HT1080 (cell line): ENCODE data around the gene ERBB4. TPM values are rescaled to one million over a fixed set of nuclear protein-coding genes. Genes with fewer than 3 reads are reported as not detected.
A peak's percentile ranks its signal among the peaks of the same experiment; 100 is the strongest.
"Not testable (repeated sequence)": the region's sequence is repeated elsewhere in the genome, so short reads cannot be mapped to it uniquely, and the experiment has no call there.

Experiments
- DNase-seq: peaks from one replicate; pipeline ENCODE4 v3.0.0-alpha.2; 2015; ENCODE audit warnings: low read depth
- total RNA-seq: library from RNA; depleted of rRNA; stranded (reverse); fragments of >200 nt; shearing (Covaris generic); gene quantifications from 2 replicates; pipeline ENCODE4 v1.2.3, GENCODE V29; 2014

The ERBB4 gene
- total RNA-seq, 1 experiment from 2014 or later, result 0.02 TPM

DNA sequence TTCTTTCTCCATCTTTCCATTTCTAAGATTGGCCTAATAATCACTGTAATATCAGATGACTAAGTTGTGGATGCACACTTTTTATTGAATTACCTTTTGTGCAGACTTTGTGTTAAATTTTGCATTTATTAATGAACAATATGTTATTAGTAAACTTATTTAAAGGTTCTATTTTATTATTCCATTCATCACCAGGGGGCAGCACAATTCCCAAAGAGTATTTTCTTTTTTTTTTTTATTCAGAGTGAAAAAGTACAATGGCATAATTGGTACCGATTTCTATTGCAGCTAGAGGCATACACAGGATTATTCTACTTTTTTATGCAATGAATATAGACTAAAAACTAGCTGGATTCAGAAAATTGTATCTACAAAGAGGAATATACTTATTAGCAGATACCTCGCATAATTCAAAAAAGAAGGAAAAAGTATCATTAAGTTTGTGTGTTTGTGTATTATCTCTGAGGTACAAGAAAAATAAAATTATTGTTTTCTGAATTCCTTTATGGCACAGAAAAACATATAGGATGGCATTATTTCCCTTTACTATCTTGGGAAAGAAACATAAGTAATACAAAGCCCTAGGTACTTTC lies 390.6 kb downstream of the ERBB4 start:
- no peak for DNase-seq

DNA sequence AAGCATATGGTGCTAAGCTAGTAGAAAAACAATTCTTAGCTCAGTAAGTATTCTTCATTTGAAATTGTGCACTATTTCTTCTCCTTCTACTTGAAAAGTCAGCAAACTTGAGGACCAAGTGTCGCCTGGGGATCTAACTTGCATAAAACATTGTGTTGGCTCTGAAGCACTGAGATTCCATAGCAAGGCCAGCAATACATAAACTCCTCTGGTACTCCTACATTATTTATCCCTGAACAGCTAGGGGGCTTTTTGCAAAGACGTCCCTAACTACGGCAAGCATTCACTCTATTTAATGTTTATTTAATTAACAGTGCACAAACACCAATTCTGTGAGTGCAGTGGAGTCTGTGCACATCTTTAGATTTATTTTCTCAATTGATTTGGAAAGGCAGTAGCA lies 392.2 kb downstream of the ERBB4 start:
- no peak for DNase-seq

DNA sequence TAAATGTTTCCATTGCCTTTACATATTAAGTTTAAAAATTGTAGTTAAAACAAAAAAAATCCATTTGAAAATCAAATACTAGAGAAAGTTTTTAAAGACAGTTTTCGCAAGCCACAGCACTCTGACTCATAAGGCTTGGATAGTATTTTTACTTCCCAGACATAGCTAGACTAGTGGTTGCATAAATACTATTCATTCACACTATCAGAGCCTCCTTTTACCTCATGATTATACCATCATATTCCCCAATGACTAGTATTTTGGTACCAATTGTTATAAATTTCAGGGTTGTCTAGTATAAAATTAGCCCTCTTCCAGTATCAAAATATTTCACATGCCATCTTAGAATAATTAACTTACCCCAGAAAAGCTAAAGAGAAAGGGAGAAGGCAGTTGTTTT lies 393.5 kb downstream of the ERBB4 start:
- DNase-seq, result peak; percentile 32

DNA sequence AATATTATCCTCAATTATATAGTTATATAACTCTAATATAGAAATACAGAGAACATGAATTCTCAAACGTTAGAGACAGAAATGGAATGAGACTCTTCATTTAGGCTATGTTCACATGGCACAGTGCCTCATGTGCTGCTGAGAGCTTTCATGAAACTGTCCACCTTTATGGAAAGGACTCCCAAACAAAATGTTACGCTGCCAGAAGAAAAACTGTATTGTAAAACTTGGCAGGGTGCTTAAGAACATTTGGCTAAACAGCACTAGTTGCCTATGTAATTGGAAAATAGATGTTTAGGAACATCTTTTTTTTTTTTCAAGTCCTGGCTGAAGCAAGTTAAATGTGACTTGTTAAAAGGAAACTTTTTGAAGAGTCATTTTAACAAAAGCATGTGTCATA lies 396.0 kb downstream of the ERBB4 start:
- DNase-seq, result no peak

DNA sequence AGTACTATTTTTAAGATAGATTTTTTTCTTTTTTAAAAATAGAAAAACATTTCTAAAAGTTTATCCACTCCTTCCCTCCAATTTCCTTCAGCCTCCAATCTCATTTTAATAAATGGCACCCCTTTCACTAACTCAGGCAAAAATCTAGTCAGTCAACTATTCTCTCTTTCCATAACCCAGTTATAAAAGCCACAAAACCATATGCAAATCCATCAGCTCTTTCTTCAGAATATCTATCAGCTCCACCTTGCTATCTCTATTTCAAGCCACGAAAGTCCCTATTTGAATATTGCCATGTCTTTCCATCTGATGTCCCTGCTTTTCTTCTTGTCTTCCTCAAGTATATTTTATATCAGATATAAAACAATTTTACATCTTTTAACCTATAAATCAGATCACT lies 397.1 kb downstream of the ERBB4 start:
- no peak for DNase-seq

DNA sequence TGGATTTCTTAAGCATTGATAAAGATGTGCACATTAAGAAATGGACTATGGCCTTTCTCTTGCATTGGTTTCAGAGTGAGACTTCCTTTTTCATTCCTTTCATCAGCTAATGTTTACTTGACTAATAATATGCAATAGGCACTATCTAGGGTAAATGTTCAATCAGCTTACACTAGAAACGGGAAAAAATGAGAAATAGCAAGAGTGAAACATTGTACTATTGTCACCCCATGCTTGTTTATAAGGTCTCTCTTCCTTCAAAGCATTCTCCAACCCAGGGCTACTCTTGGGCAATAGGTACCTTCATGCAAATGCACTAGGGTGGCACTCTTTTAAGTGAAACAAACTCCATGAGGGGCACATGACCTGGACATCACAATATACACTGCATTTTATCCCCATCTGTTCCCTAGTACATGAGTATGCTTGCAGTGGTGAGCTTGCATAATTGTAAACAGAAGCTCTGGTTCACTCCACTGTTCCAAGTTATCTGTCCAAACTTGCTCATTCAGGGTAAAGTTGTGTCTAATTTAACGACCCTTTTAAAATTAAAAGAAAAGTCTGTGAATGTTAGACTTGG lies 402.3 kb downstream of the ERBB4 start:
- DNase-seq, result no peak

DNA sequence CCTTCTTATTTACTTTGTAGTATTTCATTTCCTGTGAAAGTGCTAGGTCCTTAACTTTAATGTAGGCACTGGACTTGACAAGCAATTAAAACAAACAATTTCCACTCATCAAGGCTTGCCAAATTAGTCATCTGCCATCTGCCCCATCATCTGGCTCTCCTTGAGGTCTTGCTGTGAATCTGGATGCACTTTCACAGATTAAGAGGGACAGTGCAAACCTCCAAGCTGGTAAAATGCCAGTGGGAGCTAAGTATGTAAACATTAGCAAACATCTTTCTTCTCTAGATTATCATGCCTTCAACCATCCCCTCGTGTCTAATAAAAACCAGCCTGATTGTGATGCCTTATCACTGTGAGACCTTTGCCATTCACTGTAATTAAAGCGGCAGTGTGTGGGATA lies 402.9 kb downstream of the ERBB4 start:
- DNase-seq, result peak; percentile 37

DNA sequence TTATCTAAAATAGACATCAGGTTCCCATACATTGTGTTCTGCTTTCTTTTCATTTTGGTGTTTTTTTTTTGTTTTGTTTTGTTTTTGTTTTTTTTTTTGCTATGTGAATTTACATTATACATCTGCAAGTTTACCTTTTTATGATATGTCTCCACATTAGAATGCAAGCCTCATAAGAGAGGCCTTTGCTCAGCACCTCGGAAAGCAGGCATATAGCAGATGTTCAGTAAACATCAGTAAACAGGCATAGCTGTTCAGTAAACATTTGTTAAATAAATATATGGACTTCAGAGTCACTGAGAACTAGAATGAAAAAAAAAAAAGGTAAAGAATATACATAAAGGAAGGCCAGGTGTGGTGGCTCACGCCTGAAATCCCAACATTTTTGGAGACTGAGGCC lies 405.3 kb downstream of the ERBB4 start:
- no peak for DNase-seq

DNA sequence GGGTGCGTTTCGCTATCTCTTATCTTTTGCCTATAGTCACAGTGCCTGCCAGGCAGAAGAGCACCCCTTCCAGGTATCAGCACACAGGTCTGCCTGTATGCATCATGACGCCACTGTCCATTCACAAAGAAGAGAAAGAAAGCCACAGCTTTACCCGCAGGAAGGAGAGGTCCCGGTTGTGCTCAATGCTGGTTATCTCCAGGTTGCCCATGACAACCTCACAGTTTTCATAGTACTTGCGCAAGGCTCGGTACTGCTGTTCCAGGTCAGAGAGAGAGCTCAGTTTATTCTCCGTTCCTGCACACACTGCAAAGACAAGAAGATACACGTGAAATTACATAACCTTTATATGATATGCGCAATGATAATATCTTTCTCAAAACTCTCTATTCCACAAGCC lies 414.0 kb downstream of the ERBB4 start:
- no peak for DNase-seq

DNA sequence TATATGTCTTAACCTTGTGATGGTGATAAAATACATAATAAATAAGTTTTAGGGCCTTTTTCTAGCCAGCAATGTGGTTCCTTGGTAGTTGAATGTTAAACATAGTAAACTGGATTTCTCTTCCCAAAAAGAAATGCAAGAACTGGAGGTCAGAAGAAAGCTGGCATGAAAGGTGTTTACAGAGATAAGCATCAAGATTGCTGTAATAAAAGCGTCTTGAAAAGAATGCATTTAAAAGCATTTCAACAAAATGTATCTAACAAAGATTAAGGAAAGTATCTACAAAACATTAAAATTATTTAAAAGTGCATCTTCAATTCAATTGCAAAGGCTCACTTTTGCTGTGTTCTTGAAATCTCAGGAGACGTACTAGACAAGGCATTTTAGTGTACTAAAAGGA lies 419.0 kb downstream of the ERBB4 start:
- DNase-seq, result no peak

DNA sequence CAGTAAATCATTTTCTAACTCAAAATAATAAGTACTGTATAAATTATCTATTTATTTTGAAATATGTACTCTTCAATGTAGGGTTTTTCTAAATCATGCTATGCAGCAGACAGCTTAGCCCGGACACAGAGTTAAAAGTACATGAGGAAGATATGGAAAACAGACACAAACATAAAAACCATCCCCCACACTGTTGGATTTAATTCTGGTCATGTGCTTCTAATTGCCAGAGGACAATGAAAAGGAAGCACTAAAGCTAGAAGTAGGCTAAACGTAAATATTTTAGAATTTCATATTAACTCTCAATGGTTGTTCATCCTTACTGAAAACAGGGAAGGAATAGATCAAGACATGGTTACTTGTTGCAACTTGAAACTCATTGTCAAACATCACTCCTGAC lies 420.7 kb downstream of the ERBB4 start:
- DNase-seq, result no peak

DNA sequence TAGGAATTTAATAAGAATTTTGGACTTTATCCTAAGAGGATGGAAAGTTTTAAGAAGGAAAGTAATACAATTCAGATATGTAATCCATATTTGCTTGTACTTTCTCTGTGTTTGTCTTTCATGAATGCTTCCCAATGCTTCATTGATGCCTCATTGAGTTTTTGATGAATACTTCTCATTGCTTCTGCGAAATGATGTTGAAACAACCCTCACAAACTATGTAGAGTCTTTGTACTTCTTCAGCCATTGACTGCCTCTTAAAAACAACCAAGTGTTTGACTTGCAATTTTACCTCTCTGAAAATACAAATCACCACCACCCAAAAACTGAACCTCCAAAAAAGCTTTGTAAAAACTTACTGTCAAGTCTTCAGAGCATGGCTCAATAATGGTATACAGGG lies 424.1 kb downstream of the ERBB4 start:
- no peak for DNase-seq

DNA sequence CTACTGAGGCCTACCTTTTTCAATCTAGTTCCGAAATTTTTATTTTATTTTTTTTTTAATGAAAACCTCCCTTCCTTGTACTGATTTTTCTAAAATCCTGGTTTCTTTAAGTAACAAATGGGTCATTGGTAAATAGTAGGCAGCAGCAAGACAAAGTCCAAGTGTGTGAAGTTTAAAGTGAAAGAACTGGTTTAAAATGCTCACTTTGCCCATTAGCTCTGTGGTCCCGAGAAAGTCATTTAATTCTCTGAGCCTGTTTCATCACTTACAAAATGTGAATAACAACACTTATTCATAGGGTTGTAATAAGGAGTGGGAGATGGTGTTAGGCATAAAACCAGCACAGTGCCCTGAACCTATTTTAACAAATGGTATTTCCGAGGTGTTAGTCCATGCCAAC lies 426.2 kb downstream of the ERBB4 start:
- no peak for DNase-seq

DNA sequence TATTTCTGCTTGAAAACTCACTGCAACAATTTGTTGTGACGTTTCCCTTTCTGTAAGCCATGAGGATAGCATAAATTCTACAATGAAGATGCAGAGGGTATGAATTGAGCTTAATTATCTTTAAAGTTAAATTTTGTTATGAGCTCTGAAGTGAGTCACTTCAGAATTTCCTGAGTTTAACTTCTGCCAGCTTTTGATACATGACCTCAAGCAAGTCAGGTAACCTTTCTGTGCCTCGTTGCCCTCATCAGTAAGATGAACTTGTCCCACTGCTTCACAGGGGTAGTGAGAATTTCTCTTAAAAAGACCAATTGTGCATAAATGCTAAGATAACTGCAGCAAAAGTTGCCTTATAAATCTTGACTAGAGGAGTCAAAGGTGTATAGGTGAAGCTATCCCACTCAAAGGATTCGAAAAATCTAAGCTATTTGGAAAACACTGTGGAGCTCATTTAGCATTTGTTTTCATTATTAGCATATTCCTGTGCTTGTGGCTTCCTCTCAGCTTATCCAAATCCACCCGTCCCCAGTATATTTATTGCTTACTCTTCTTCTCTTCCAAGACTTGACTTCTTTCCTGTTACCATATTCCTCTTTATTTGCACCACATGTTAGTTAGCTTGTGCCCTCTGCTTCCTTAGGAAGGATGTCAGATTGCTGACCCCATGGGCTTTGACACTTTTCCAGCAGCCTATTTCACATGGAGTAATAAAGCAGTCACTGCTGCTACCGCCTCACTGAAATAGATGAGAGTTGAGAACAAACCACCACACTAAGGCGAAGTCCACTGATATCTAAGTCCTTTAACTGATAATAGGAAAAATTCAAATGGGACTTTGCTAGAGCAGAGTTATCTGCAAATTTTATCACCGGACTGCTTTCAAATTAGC lies 428.6 kb downstream of the ERBB4 start:
- no peak for DNase-seq

DNA sequence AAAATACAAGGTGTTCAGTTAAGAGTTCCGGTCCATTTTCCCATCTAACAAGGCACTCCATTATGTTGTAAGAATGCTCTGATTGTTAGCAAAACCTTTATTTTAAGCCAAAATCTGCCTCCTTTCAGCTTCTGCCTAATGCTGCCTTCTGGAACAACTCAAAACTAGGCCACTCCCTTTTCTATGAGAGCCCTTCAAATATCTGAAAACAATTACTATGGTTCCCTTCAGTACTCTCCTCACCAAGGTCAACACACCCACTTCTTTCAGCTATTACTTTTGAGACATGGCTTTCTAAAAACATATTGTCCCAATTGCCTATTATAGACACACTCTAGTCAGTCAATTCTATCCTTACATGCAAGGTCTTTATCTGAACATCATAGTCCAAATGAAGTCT lies 429.4 kb downstream of the ERBB4 start:
- DNase-seq, result no peak

DNA sequence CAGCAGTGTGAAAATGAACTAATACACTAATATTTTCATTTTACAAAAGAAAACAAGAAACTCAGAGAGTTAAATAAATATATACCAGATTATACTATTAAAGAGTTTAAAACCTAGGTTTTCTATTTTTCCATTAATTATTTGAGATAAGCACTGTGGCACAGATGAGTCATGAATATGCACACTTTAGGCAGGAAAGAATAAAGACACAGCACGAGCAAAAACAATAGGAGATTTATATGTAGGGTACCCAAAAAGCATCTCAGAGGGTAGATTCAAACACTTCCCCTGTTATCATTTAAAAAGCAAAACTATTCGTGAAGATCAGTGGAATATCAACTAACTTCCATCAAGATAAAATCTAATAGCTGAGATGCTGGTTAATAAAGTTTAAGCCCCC lies 430.6 kb downstream of the ERBB4 start:
- DNase-seq, result no peak

DNA sequence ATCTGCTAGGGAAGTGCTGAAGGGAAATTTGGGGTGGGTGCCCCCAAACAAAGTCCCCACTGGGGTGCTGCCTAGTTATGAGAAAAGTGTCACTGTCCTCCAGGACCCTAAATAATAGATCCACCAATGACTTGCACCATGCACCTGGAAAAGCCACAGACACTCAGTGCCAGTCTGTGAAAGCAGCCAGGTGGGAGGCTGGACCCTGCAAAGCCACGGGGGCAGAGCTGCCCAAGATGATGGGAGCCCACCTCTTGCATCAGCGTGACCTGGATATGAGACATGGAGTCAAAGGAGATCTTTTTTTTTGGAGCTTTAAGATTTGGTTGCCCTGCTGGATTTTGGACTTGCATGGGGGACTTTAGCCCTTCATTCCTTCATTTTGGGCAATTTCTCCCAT lies 431.6 kb downstream of the ERBB4 start:
- DNase-seq, result no peak

DNA sequence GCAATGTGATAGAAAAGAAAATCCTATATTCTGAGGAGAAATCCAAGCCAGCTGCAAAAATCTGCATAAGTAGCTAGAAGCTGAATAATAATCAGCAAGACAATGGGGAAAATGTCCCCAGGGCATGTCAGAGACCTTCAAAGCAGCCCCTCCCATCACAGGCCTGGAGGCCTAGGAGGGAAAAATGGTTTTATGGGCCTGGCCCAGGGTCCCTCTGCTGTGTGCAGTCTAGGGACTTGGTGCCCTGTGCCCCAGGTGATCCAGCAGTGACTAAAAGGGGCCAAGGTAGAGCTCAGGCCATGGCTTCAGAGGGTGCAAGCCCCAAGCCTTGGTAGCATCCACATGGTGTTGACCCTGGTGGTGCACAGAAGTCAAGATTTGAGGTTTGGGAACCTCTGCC lies 432.1 kb downstream of the ERBB4 start:
- DNase-seq, result not testable (repeated sequence)

DNA sequence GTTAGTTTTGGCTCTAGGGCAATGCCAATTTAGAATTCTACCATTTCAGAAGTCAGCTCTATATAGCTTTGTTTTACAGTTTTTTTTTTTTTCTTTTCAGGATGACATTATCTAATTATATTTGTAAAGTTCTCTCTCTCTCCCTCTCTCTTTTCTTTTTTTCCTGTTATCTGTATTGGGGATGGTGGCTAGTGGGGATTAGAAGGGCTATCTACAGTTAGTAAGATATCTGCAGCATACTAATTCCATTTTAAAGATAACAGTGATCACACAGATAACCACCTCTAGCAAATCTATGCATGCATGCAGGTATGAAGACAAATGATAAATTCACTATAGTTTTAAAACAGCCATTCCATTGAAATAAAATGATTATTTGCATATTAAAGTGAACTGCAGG lies 438.9 kb downstream of the ERBB4 start:
- DNase-seq, result no peak

DNA sequence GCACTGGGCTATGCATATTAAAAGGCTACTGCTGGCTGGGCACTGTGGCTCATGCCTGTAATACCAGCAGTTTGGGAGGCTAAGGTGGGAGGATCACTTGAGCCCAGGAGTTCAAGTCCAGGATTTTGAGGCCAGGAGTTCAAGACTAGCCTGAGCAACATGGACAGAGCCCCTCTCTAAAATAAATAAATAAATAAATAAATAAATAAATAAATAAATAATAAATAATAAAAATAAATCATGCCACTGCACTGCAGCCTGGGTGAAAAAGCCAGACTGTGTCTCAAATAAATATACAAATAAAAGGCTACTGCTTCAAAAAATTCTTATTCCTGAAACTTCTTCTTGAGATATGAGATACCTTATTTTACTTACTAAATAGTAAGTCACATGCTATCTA lies 439.6 kb downstream of the ERBB4 start:
- DNase-seq, result no peak

DNA sequence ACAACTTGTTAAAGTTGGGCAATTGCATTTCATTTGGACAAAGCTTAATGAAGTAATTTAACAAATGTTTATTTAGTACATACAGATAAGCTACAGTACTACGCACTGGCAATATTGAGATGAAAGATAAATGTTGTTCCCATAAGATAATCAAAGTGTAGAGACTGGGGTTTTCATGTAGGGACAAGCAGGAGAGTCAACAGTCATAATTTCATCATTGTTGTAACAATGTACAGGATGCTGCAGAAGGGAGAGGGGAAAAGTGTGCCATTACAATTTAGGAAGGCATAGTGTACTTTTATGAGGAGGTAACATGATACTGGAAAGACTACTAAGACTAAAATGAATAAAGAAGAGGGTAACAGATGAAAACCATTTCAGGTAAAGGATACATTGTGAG lies 441.6 kb downstream of the ERBB4 start:
- DNase-seq, result no peak

DNA sequence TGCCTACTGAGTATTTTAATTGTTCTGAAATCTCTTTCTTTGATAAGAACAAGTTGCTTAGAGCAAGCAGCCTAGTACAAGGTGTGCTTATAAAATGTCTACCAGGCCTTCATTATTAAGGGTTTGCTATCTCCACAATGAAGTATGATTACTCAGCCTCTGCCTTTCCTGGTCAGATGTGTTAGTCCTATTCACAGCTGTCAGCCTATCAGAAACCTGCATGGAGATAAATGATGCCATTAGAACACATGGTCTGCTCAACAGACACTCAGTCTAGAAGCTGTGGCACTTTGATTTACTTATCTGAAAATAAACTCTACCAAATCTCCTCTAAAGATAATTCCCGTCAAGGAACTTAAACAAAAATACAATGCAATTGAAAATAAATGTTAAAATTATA lies 448.7 kb downstream of the ERBB4 start:
- no peak for DNase-seq

DNA sequence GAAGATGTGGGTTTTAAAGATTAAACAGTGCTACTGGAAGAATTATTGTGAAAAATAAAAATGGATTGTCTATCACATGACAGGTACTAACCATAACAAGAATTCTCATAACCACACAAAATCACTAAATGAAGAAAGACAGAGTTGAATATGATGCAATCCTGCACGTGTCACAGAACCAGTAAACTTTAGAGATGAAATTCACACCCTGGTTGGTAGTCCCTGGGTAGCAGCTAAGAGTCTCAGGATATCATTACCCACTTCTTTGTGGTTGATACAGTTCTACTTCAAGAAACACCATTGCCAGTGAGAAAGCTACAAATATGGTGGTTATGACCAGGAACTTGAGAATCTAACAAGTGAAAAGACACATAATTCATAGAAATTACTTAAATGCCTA lies 450.2 kb downstream of the ERBB4 start:
- no peak for DNase-seq
